ENCODE data around the gene TERB1. TPM values are rescaled to one million over a fixed set of nuclear protein-coding genes. Genes with fewer than 3 reads are reported as not detected.

TERB1 gene
- polyA plus RNA-seq, 1 of the 3 experiments (the other 2 are of a cell fraction) = 0.08 TPM

GRCh38 chr16:66802159-66802558 lies 775 bp upstream of the TERB1 start:
- Histone ChIP-seq H3K36me3 (replicated peaks in 1 of 2; ENCODE audit: control insufficient read depth in 1 of 2, insufficient read depth in 2 of 2, low read length in 1 of 2) (peaks cover 39 to 47% of the 10 kb centered on the region in 2 experiments), H3K4me2 (no peak overlapping the region), H3K4me1 (ENCODE audit: control insufficient read depth in 1 of 2, insufficient read depth in 2 of 2, low read depth in 1 of 2, low read length in 1 of 2) (no peaks in the 10 kb centered on the region), H3K27me3 (ENCODE audit: insufficient read depth) (no peaks in the 10 kb centered on the region), H3K9ac (no peak overlapping the region), H3K4me3 (ENCODE audit: low read depth in 2 of 2, low read length in 1 of 2) (no peak overlapping the region), H3K9me2 (no peaks in the 10 kb centered on the region), H3K9me3 (no peaks in the 10 kb centered on the region), H3F3A (replicated peaks; ENCODE audit: insufficient read depth) (peaks cover 13% of the 10 kb centered on the region), H4K20me1 (ENCODE audit: insufficient read depth) (no peaks in the 10 kb centered on the region), H3K27ac (ENCODE audit: low read depth in 2 of 2, low read length in 1 of 2) (no peak overlapping the region), H3K79me2 (ENCODE audit: insufficient read depth) (no peaks in the 10 kb centered on the region), H2AFZ (ENCODE audit: low read depth) (no peak overlapping the region)
- ChIA-PET POLR2A (no interaction called here), CTCF (interaction anchor here (1.3 kb wide), 1 partner anchor 62 kb away, joined by 4 read pairs; no protein-coding TSS in a partner anchor)
- WGBS (ENCODE audit: low lambda C conversion rate) = 97% methylated on average over 5 of the region's 5 CpGs
- TF ChIP-seq RCOR1 (IDR thresholded peaks at IDR 0.05; ENCODE audit: low read length) (no peak), TEAD4 (IDR thresholded peaks at IDR 0.05; ENCODE audit: borderline replicate concordance, insufficient read depth) (no peak), MXI1 (IDR thresholded peaks at IDR 0.05; ENCODE audit: low read depth, low read length) (no peak), FOXJ3 (CRISPR knock-in tag; IDR thresholded peaks at IDR 0.05) (no peak), CHD2 (IDR thresholded peaks at IDR 0.05; ENCODE audit: low read length, partially characterized antibody) (no peak), GATA2 (CRISPR knock-in tag; IDR thresholded peaks at IDR 0.05) (no peak), EP300 (IDR thresholded peaks at IDR 0.05; ENCODE audit: borderline replicate concordance in 1 of 2, low read depth in 1 of 2, low read length in 1 of 2) (no peak), NRF1 (IDR thresholded peaks at IDR 0.05; ENCODE audit: low read depth, low read length) (no peak), MAX (IDR thresholded peaks at IDR 0.05; ENCODE audit: low read depth) (no peak), YY1 (IDR thresholded peaks at IDR 0.05; ENCODE audit: low read depth) (no peak), FOSL2 (IDR thresholded peaks at IDR 0.05; ENCODE audit: borderline replicate concordance, low read depth) (no peak), NFIC (IDR thresholded peaks at IDR 0.05; ENCODE audit: borderline replicate concordance) (no peak), ELF1 (IDR thresholded peaks at IDR 0.05) (no peak)
- TF ChIP-seq, protein P1, sequence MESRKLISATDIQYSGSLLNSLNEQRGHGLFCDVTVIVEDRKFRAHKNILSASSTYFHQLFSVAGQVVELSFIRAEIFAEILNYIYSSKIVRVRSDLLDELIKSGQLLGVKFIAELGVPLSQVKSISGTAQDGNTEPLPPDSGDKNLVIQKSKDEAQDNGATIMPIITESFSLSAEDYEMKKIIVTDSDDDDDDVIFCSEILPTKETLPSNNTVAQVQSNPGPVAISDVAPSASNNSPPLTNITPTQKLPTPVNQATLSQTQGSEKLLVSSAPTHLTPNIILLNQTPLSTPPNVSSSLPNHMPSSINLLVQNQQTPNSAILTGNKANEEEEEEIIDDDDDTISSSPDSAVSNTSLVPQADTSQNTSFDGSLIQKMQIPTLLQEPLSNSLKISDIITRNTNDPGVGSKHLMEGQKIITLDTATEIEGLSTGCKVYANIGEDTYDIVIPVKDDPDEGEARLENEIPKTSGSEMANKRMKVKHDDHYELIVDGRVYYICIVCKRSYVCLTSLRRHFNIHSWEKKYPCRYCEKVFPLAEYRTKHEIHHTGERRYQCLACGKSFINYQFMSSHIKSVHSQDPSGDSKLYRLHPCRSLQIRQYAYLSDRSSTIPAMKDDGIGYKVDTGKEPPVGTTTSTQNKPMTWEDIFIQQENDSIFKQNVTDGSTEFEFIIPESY (IDR thresholded peaks at IDR 0.05; ENCODE audit: borderline replicate concordance, low read depth) = no peak
- TF ChIP-seq, protein P2, sequence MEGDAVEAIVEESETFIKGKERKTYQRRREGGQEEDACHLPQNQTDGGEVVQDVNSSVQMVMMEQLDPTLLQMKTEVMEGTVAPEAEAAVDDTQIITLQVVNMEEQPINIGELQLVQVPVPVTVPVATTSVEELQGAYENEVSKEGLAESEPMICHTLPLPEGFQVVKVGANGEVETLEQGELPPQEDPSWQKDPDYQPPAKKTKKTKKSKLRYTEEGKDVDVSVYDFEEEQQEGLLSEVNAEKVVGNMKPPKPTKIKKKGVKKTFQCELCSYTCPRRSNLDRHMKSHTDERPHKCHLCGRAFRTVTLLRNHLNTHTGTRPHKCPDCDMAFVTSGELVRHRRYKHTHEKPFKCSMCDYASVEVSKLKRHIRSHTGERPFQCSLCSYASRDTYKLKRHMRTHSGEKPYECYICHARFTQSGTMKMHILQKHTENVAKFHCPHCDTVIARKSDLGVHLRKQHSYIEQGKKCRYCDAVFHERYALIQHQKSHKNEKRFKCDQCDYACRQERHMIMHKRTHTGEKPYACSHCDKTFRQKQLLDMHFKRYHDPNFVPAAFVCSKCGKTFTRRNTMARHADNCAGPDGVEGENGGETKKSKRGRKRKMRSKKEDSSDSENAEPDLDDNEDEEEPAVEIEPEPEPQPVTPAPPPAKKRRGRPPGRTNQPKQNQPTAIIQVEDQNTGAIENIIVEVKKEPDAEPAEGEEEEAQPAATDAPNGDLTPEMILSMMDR (IDR thresholded peaks at IDR 0.05) = no peak
- TF ChIP-seq, protein P3, sequence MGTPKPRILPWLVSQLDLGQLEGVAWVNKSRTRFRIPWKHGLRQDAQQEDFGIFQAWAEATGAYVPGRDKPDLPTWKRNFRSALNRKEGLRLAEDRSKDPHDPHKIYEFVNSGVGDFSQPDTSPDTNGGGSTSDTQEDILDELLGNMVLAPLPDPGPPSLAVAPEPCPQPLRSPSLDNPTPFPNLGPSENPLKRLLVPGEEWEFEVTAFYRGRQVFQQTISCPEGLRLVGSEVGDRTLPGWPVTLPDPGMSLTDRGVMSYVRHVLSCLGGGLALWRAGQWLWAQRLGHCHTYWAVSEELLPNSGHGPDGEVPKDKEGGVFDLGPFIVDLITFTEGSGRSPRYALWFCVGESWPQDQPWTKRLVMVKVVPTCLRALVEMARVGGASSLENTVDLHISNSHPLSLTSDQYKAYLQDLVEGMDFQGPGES (IDR thresholded peaks at IDR 0.05; ENCODE audit: low read depth, low read length) = no peak
- TF ChIP-seq, protein P4, sequence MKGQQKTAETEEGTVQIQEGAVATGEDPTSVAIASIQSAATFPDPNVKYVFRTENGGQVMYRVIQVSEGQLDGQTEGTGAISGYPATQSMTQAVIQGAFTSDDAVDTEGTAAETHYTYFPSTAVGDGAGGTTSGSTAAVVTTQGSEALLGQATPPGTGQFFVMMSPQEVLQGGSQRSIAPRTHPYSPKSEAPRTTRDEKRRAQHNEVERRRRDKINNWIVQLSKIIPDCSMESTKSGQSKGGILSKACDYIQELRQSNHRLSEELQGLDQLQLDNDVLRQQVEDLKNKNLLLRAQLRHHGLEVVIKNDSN (IDR thresholded peaks at IDR 0.05; ENCODE audit: borderline replicate concordance, low read depth) = no peak
- TF ChIP-seq, protein P5, sequence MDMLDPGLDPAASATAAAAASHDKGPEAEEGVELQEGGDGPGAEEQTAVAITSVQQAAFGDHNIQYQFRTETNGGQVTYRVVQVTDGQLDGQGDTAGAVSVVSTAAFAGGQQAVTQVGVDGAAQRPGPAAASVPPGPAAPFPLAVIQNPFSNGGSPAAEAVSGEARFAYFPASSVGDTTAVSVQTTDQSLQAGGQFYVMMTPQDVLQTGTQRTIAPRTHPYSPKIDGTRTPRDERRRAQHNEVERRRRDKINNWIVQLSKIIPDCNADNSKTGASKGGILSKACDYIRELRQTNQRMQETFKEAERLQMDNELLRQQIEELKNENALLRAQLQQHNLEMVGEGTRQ (IDR thresholded peaks at IDR 0.05; ENCODE audit: borderline replicate concordance, low read depth, low read length) = no peak
- no peak for DNase-seq
